A549 (cell line): Measurements from ENCODE around the gene IL20RB. TPM values are rescaled to one million over a fixed set of nuclear protein-coding genes. Genes with fewer than 3 reads are reported as not detected.

Experiments
- ATAC-seq, 2 experiments: fragments of 200-7000 bp in 1 of 2; fragments of >200 bp in 1 of 2; cut with Nextera tagmentation in 1 of 2; cut with Tn5 transposase in 1 of 2; 3 replicates each; pipeline versions ENCODE4 v1.8.0 to v1.9.1; 2018 to 2020; ENCODE audit warnings: mild to moderate bottlenecking in 1 of 2, moderate library complexity in 1 of 2
- CTCF ChIA-PET: fragments of 300-600 bp; sonication (Branson Sonifier 250); formaldehyde crosslinking; extraction: SDS; loops from one replicate; lab custom pipeline; 2021; ENCODE audit warnings: antibody characterized with exemption, inconsistent platforms; lab: Yijun Ruan, JAX
- POLR2A ChIA-PET: fragments of 350-600 bp; formaldehyde crosslinking; extraction: SDS; loops from one replicate; lab custom pipeline; 2021; ENCODE audit warnings: antibody characterized with exemption, inconsistent platforms; lab: Yijun Ruan, JAX
- DNase-seq, 2 experiments: peaks; one replicate each; pipeline versions ENCODE4 v3.0.0 to v3.0.0-alpha.2; 2011 to 2016; ENCODE audit warnings: low read depth in 1 of 2, low spot score in 1 of 2
- FAIRE-seq: peaks from 2 replicates; lab custom pipeline; 2011; peaks lifted over from hg19 to GRCh38; lab: Jason Lieb, UNC
- H3K27ac ChIP-seq, 2 experiments: fragments of >200 bp; sonication (Bioruptor Twin); formaldehyde crosslinking; 3 replicates each; pipeline ENCODE4 v1.5.1; 2016 to 2017
- H3K4me1 ChIP-seq: fragments of >200 bp; sonication (Bioruptor Twin); formaldehyde crosslinking; 3 replicates; pipeline ENCODE4 v1.6.1; 2016
- H3K4me2 ChIP-seq: fragments of >200 bp; sonication (Bioruptor Twin); formaldehyde crosslinking; 3 replicates; pipeline ENCODE4 v1.6.1; 2016
- H3K4me3 ChIP-seq: fragments of >200 bp; sonication (Bioruptor Twin); formaldehyde crosslinking; 3 replicates; pipeline ENCODE4 v1.5.1; 2016
- H3K9me3 ChIP-seq: fragments of >200 bp; sonication (Bioruptor Twin); formaldehyde crosslinking; 3 replicates; pipeline ENCODE4 v1.6.1; 2016
- CEBPB ChIP-seq, 2 experiments: fragments of >200 bp in 1 of 2; sonication (Bioruptor Twin) in 1 of 2; formaldehyde crosslinking in 1 of 2; IDR thresholded peaks; 2 replicates each; pipeline ENCODE4 v1.6.1; 2012 to 2016
- HOXA7 ChIP-seq: fragments of 250-450 bp; sonication (Bioruptor Pico); IDR thresholded peaks from 2 replicates; pipeline ENCODE4 v1.5.0; 2020; ENCODE audit warnings: mild to moderate bottlenecking, moderate library complexity
- JUN ChIP-seq, 2 experiments: fragments of >200 bp; sonication (Bioruptor Twin); formaldehyde crosslinking; IDR thresholded peaks; 2 replicates in 1 of 2; 3 replicates in 1 of 2; pipeline ENCODE4 v1.6.1; 2016 to 2017
- KDM1A ChIP-seq: fragments of 200-600 bp; sonication (generic); IDR thresholded peaks from 2 replicates; pipeline ENCODE4 v1.6.1; 2016; ENCODE audit warnings: low read depth, mild to moderate bottlenecking
- PBX3 ChIP-seq: IDR thresholded peaks from 2 replicates; pipeline ENCODE4 v1.6.1; 2012
- RFX5 ChIP-seq: fragments of 450-650 bp; IDR thresholded peaks from 2 replicates; pipeline ENCODE4 v1.7.1; 2014; ENCODE audit warnings: antibody characterized with exemption, mild to moderate bottlenecking, moderate library complexity
- RNF2 ChIP-seq: fragments of 200-600 bp; sonication (generic); IDR thresholded peaks from 2 replicates; pipeline ENCODE4 v1.6.1; 2016; ENCODE audit warnings: low read depth, mild to moderate bottlenecking, antibody characterized with exemption, moderate library complexity, borderline replicate concordance
- WGBS: methylation state at CpG from one replicate; pipeline ENCODE4 v1.1.6; 2017; ENCODE audit errors: missing lambda C conversion rate; 5-methylcytosine and 5-hydroxymethylcytosine counted together
- polyA plus RNA-seq, 4 experiments: library from polyadenylated mRNA; depleted of rRNA in 3 of 4; stranded (reverse); fragments of >200 nt; fragmentation: RNase III in 1 of 4; extraction: RNeasy Plus Mini Kit Qiagen cat#74134 plus additional on column Dnase treatment in 1 of 4; gene quantifications; 2 replicates in 3 of 4; 3 replicates in 1 of 4; pipeline ENCODE4 v1.2.3, GENCODE V29; 2011 to 2017
- TF ChIP-seq, protein P1 (sequence below): fragments of 200-600 bp; sonication (generic); IDR thresholded peaks from 2 replicates; pipeline ENCODE4 v1.6.1; 2016; ENCODE audit warnings: antibody characterized with exemption, mild to moderate bottlenecking, moderate library complexity

IL20RB gene
- polyA plus RNA-seq, 2 of the 4 experiments (the other 2 are of a cell fraction): 1.1 to 6.9 TPM

GRCh38 chr3:136974670-136975069, 16.9 kb downstream of the IL20RB start (continued):
- TF ChIP-seq PBX3: no peak

- Histone ChIP-seq H3K9me3 (no peaks in the 10 kb centered on the region), H3K4me3 (no peak overlapping the region), H3K4me2 (no peak overlapping the region), H3K4me1 (no peaks in the 10 kb centered on the region), H3K27ac (no peak overlapping the region)
- ChIA-PET CTCF (no interaction called here), POLR2A (no interaction called here)
- ATAC-seq (no peak), FAIRE-seq (no peak), DNase-seq (no peak)
- TF ChIP-seq HOXA7: no peak
- TF ChIP-seq, protein P1, sequence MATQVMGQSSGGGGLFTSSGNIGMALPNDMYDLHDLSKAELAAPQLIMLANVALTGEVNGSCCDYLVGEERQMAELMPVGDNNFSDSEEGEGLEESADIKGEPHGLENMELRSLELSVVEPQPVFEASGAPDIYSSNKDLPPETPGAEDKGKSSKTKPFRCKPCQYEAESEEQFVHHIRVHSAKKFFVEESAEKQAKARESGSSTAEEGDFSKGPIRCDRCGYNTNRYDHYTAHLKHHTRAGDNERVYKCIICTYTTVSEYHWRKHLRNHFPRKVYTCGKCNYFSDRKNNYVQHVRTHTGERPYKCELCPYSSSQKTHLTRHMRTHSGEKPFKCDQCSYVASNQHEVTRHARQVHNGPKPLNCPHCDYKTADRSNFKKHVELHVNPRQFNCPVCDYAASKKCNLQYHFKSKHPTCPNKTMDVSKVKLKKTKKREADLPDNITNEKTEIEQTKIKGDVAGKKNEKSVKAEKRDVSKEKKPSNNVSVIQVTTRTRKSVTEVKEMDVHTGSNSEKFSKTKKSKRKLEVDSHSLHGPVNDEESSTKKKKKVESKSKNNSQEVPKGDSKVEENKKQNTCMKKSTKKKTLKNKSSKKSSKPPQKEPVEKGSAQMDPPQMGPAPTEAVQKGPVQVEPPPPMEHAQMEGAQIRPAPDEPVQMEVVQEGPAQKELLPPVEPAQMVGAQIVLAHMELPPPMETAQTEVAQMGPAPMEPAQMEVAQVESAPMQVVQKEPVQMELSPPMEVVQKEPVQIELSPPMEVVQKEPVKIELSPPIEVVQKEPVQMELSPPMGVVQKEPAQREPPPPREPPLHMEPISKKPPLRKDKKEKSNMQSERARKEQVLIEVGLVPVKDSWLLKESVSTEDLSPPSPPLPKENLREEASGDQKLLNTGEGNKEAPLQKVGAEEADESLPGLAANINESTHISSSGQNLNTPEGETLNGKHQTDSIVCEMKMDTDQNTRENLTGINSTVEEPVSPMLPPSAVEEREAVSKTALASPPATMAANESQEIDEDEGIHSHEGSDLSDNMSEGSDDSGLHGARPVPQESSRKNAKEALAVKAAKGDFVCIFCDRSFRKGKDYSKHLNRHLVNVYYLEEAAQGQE: no peak
Measured at GRCh38 chr3:136979204-136979603, 21.4 kb downstream of the IL20RB start.

- Histone ChIP-seq H3K27ac (no peak overlapping the region), H3K4me3 (no peak overlapping the region)
- no peak for DNase-seq
- TF ChIP-seq RNF2 (no peak), RFX5 (peak; percentile 78; the same call in 1 of the 2 replicates), CEBPB (IDR thresholded peaks at IDR 0.05) (no peak)
- TF ChIP-seq, protein P1: no peak
- TF ChIP-seq, all 56 proteins: peak for 1
- 35% methylated on average over 2 of the region's 3 CpGs for WGBS
- FAIRE-seq (no peak), ATAC-seq (no peak)
- Histone ChIP-seq H3K4me1 (no peaks in the 10 kb centered on the region), H3K9me3 (no peaks in the 10 kb centered on the region), H3K4me2 (no peak overlapping the region)
- CTCF ChIA-PET: no interaction called here
- POLR2A ChIA-PET: no interaction called here
Measured at GRCh38 chr3:136979684-136980083, 21.9 kb downstream of the IL20RB start.

DNA sequence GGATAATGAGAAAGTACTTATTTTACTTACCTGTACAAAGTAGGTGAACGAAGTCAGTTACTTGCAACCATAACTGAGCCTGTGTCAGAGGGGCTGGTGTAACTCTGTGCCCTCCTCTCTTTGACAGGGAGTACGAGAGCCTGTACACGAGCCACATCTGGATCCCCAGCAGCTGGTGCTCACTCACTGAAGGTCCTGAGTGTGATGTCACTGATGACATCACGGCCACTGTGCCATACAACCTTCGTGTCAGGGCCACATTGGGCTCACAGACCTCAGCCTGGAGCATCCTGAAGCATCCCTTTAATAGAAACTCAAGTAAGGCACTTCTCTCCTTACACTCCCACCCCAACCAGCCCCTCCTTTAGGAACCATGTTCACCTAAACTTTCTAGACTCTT, 24.2 kb downstream of the IL20RB start:
- H3K4me3 ChIP-seq: no peak overlapping the region
- no peak overlapping the region for H3K4me2 ChIP-seq
- FAIRE-seq: no peak
- no peak for TF ChIP-seq JUN (IDR thresholded peaks at IDR 0.05)
- no peak for TF ChIP-seq KDM1A
- WGBS: 66% methylated on average over 5 of the region's 5 CpGs
- H3K27ac ChIP-seq: no peak overlapping the region
- ChIA-PET CTCF (interaction anchor here (0.8 kb wide), 1 partner anchor 32 kb away, joined by 4 read pairs; no protein-coding TSS in a partner anchor), POLR2A (no interaction called here)
- no peaks in the 10 kb centered on the region for H3K4me1 ChIP-seq
- no peak for ATAC-seq
- H3K9me3 ChIP-seq: no peaks in the 10 kb centered on the region
- DNase-seq: no peak
